ENCODE results near the gene TRIM60. TPM values are rescaled to one million over a fixed set of nuclear protein-coding genes. Genes with fewer than 3 reads are reported as not detected.

TRIM60 gene
- not detected in 5 replicates for total RNA-seq (2022; extraction: Qiagen RNA extraction)

GRCh38 chr4:165031436-165032211, at the start of gene TRIM60:
Gene TRIM60, plus strand, starts transcription at chr4:165031999. Its CDS starts 8,074 bp downstream, at chr4:165040073.

GRCh38 chr4:165053645-165054044, 21.8 kb downstream of the TRIM60 start, which contains the start of gene TRIM75:
Gene TRIM75, plus strand, starts transcription at chr4:165053866. Its CDS starts 5,282 bp downstream, at chr4:165059148.

Other genes starting within 250 kb of the TRIM60 start
- not detected in 5 replicates for gene APELA, start 154.8 kb upstream of the TRIM60 start, total RNA-seq (2022; extraction: Qiagen RNA extraction)
- not detected in 5 replicates for gene TRIM61, start 54.3 kb upstream of the TRIM60 start, total RNA-seq (2022; extraction: Qiagen RNA extraction)
- not detected in 5 replicates for gene TRIM75, start 21.9 kb downstream of the TRIM60 start, total RNA-seq (2022; extraction: Qiagen RNA extraction)
- 7.3 to 11.0 TPM (median 8.0 TPM) in 5 replicates for gene TMEM192, start 80.9 kb downstream of the TRIM60 start, total RNA-seq (2022; extraction: Qiagen RNA extraction)
- gene KLHL2, start 175.6 kb downstream of the TRIM60 start, total RNA-seq (2022; extraction: Qiagen RNA extraction) = 14.6 to 20.2 TPM (median 16.9 TPM) in 5 replicates